Pancreas (tissue), 10 donors: ENCODE results near the gene CDK13. TPM values are rescaled to one million over a fixed set of nuclear protein-coding genes. Genes with fewer than 3 reads are reported as not detected.

Source experiments
- ATAC-seq, 4 donors: fragments of 200-7000 bp; cut with Tn5 transposase; one replicate each; pipeline versions ENCODE4 v1.8.0 to v1.9.1; 2020; ENCODE audit warnings: mild to moderate bottlenecking in 4 of 4, moderate library complexity in 4 of 4
- DNase-seq, 6 donors: peaks; one replicate each; pipeline ENCODE4 v3.0.0-alpha.2; 2020
- FAIRE-seq: peaks from 2 replicates; lab custom pipeline; 2012; peaks lifted over from hg19 to GRCh38; lab: Jason Lieb, UNC
- H3K27ac ChIP-seq, 4 donors: fragments of 200-600 bp; sonication (generic); 1 replicate in 3 of 4; 2 replicates in 1 of 4; pipeline versions ENCODE4 v1.5.0 to v1.8.0; 2020
- H3K27me3 ChIP-seq, 4 donors: fragments of 200-600 bp; one replicate each; pipeline ENCODE4 v1.8.0; 2021
- H3K36me3 ChIP-seq, 3 donors: fragments of 200-600 bp; sonication (generic) in 1 of 3; one replicate each; pipeline versions ENCODE4 v1.5.0 to v1.8.0; 2020 to 2021
- H3K4me1 ChIP-seq, 3 donors: fragments of 200-600 bp; one replicate each; pipeline ENCODE4 v1.8.0; 2021
- H3K4me3 ChIP-seq, 4 donors: fragments of 200-600 bp; sonication (generic) in 2 of 4; one replicate each; pipeline versions ENCODE4 v1.5.0 to v1.8.0; 2020 to 2021
- H3K9me3 ChIP-seq, 4 donors: fragments of 200-600 bp; one replicate each; pipeline ENCODE4 v1.8.0; 2021
- CTCF ChIP-seq, 4 donors: fragments of 200-600 bp; sonication (generic) in 3 of 4; IDR thresholded peaks; one replicate each; pipeline versions ENCODE4 v1.5.0 to v1.8.0; 2021; ENCODE audit warnings: antibody characterized with exemption in 4 of 4
- WGBS, 2 donors: extraction: QIAGEN DNeasy Blood & Tissue Kit; methylation state at CpG; one replicate each; pipeline ENCODE4 v1.1.7; 2013; 5-methylcytosine and 5-hydroxymethylcytosine counted together
- intact Hi-C, 3 donors: fragments of 100-400 bp; cut with DNase I; formaldehyde crosslinking; loops; one replicate each; pipeline versions ENCODE4 v1.11.1 to v1.14.2; 2022
- polyA plus RNA-seq, 2 donors: library from polyadenylated mRNA; stranded (reverse); fragments of 200-250 nt; gene quantifications; one replicate each; pipeline ENCODE4 v1.2.3, GENCODE V29; 2013
- total RNA-seq, 6 donors: library from RNA; stranded (reverse); fragmentation: NEBNext Ultra II Directional in 4 of 6; extraction: Animal tissue kit (Norgen Biotek cat#: 25700) in 4 of 6; gene quantifications; one replicate each; pipeline versions ENCODE4 v1.2.1 to v1.2.4, GENCODE V29; 2021 to 2023
- donor health status: healthy with polysubstance abuse.
- donor health status: DM: no; HTN: no; CAD: no; lungs with moderate emphysema.
- donor health status: DM: no; HTN: no; CAD: no.
- donor health status: control.
- donor health status: control.
- donor health status: Bipolar disorder and iron deficiency.
- donor health status: DM: yes; HTN: yes; CAD: no.
- donor health status: DM: no; HTN: no; CAD: no.
- donor health status: DM: no; HTN: no; CAD: no.
- donor health status: DM: yes; HTN: yes; CAD: no.

Gene CDK13
- total and polyA plus RNA-seq, 8 donors, result 13.2 to 34.7 (median 22.0) TPM

GRCh38 chr7:39985398-39985918 lies 35.4 kb downstream of the CDK13 start:
- no peak for DNase-seq
- no peaks in the 10 kb centered on the region for H3K9me3 ChIP-seq
- peak in 1 of 4 donors; percentile 29 for ATAC-seq
- no peak for FAIRE-seq
- intact Hi-C loops, result no loop called here
- no peak overlapping the region for H3K27ac ChIP-seq
- no peak for TF ChIP-seq CTCF (IDR thresholded peaks at IDR 0.05)
- no peaks in the 10 kb centered on the region for H3K27me3 ChIP-seq
- H3K36me3 ChIP-seq, result no peaks in the 10 kb centered on the region
- no peak overlapping the region for H3K4me3 ChIP-seq
- H3K4me1 ChIP-seq, result peaks cover 0 to 9% (median 8%) of the 10 kb centered on the region in 3 donors
- WGBS, 2 donors, result 69 to 71% methylated on average over 4 of the region's 4 CpGs

DNA sequence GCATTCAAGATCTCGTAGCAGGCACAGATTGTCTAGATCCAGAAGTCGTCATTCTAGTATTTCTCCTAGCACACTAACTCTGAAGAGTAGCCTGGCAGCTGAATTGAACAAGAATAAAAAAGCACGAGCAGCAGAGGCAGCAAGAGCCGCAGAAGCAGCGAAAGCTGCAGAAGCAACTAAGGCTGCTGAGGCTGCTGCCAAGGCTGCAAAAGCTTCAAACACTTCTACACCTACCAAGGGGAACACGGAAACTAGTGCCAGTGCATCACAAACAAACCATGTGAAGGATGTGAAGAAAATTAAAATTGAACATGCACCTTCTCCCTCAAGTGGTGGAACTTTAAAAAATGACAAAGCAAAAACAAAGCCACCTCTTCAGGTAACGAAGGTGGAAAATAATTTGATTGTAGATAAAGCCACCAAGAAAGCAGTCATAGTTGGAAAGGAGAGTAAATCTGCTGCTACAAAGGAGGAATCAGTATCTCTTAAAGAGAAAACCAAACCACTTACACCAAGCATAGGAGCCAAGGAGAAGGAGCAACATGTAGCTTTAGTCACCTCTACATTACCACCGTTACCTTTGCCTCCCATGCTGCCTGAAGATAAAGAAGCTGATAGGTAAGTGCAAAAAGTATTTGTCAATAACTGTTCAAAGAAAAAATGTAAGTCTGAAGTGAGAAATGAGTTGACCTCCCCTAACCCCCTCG lies 37.7 kb downstream of the CDK13 start:
- H3K4me3 ChIP-seq, result no peak overlapping the region
- no peaks in the 10 kb centered on the region for H3K27me3 ChIP-seq
- peaks cover 0 to 9% (median 8%) of the 10 kb centered on the region in 3 donors for H3K4me1 ChIP-seq
- H3K27ac ChIP-seq, result no peak overlapping the region
- H3K9me3 ChIP-seq, result no peaks in the 10 kb centered on the region
- FAIRE-seq (no peak), DNase-seq (no peak), ATAC-seq (peak in 2 of 4 donors; percentile 24 to 34)
- WGBS, 2 donors, result 53 to 57% methylated on average over 9 of the region's 9 CpGs
- no peak for TF ChIP-seq CTCF (IDR thresholded peaks at IDR 0.05)
- no peaks in the 10 kb centered on the region for H3K36me3 ChIP-seq
- intact Hi-C loops, result no loop called here

DNA sequence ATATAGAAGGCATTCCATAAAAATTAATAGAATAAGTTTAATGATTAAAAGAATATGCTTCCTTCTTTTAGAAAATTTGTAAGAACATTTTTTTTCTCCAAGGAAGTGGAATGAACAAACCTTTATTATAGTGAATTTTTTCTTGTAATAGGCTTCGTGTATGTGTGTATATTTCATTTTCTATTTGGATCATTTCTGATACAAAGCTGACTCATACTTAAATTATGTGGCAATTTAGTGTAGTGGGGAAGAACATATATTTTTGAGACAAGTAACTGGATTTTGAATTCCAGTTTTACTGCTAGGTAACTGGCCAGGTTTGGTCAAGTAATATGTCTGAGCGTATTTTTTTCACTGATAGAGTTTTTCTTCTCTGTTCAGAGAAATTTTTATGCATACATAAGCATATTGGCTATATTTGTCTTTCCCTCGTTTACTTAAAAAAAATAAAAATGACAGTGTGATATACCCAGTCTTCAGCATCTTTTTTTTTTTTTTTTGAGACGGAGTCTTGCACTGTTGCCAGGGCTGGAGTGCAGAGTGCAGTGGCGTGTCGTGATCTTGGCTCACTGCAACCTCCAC lies 50.8 kb downstream of the CDK13 start:
- intact Hi-C loops, result no loop called here
- FAIRE-seq (no peak), DNase-seq (no peak), ATAC-seq (no peak)
- Histone ChIP-seq H3K27me3 (no peaks in the 10 kb centered on the region), H3K9me3 (no peaks in the 10 kb centered on the region), H3K4me1 (no peaks in the 10 kb centered on the region), H3K27ac (no peak overlapping the region), H3K36me3 (peaks cover 0 to 8% (median 3%) of the 10 kb centered on the region in 3 donors), H3K4me3 (no peak overlapping the region)
- WGBS, 2 donors, result 85 to 88% methylated on average over 6 of the region's 6 CpGs
- TF ChIP-seq CTCF (IDR thresholded peaks at IDR 0.05), result no peak

DNA sequence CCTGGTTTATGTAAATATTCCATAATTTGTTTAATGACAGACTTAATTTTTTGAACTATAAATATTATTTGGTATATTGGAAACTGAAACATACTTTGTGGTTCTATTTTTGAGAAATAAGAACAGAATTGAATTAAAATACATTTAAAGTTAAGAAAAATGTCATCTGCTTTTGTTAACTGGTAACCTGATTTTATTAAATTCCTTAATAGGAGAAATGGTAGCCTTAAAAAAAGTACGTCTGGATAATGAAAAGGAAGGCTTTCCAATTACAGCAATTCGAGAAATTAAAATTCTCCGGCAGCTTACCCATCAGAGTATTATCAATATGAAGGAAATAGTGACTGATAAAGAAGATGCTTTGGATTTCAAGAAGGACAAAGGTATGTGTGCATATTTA lies 51.6 kb downstream of the CDK13 start:
- no peak for ATAC-seq
- 96 to 98% methylated on average over 3 of the region's 3 CpGs for WGBS, 2 donors

More for the DNA sequence above, 51.6 kb downstream of the CDK13 start:
- Histone ChIP-seq H3K27ac (no peak overlapping the region), H3K9me3 (no peaks in the 10 kb centered on the region), H3K4me3 (no peak overlapping the region), H3K4me1 (no peaks in the 10 kb centered on the region), H3K36me3 (peaks cover 0 to 8% (median 3%) of the 10 kb centered on the region in 3 donors), H3K27me3 (no peaks in the 10 kb centered on the region)
- FAIRE-seq (no peak), DNase-seq (no peak)
- TF ChIP-seq CTCF (IDR thresholded peaks at IDR 0.05), result no peak
- intact Hi-C loops, result no loop called here
